ENCODE data around the gene TMEM258.

TMEM258 gene

DNA sequence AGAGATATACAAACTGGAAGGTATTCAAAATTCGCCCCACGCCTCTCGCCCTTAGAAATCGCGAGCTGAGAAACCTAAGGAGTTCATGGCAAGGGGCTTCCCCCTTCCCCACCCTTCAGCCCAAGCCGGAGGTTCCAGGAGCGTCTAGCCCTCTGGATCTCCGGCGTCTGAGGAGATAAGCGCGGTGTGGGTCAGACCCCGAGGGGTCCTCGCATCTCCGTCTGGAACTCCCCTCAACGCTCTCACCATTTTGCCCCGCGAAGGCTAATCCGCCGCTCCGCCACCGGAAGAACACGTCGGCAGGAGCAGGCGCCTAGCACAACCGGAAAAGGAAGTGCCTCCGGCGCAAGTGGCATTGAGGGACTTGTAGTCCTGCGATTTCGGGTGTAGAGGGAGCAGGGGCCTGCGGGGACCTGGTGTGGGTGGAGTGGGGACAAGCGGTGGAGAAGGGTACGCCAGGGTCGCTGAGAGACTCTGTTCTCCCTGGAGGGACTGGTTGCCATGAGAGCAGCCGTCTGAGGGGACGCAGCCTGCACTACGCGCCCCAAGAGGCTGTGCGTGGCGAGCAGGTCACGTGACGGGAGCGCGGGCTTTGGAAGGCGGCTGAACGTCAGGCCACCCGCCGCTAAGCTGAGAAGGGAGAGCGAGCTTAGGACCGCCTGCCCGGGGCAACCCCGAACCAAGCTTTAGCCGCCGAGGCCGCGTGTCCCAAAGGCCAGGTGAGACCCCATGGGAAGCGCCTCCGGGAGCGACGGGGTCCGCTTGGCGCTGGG, at the start of gene TMEM258, which contains the start of gene FEN1:
Gene TMEM258, minus strand, starts transcription at position 290 of the 773 bp plus-strand sequence. Its CDS starts 41 bp downstream, at position 249.
Gene FEN1, plus strand, starts transcription at position 602 of the 773 bp plus-strand sequence. CDS start 2,451 bp downstream, outside the sequence.
- in situ Hi-C loops (cut with MboI; ENCODE audit: low sequenced_read_pairs) = no loop called here

- in situ Hi-C loops (cut with MboI; ENCODE audit: low sequenced_read_pairs) = no loop called here
These were observed 49.5 kb upstream of the TMEM258 start for GRCh38 chr11:61841636-61842527.

DNA sequence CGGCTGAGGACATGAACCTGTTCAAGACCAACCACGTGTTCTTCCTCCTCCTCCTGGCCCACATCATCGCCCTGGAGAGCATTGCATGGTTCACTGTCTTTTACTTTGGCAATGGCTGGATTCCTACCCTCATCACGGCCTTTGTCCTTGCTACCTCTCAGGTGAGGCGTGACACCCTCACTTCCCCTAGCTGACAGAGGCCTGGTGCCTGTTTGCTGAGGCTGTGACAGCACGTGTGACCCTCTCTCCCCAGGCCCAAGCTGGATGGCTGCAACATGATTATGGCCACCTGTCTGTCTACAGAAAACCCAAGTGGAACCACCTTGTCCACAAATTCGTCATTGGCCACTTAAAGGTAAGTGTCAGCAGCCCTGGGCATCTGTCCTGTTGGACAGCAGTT, 48.0 kb upstream of the TMEM258 start:
- in situ Hi-C loops (cut with MboI; ENCODE audit: low sequenced_read_pairs) = no loop called here

DNA sequence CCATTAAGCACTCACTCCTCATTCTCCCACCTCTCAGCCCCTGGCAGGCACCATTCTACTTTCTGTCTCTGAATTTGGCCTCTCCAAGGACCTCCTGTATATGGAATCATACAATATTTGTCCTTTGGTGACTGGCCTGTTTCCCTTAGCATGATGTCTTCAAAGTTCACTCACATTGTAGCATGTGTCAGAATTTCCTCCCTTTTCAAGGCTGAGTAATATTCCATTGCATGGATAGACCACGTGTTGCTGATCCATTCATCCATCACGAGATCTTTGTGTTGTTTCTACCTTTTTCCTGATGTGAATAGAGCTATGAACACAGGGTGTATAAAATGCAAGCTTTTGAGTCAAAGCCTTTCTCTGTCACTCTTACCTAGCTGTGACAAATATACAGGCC, 47.3 kb upstream of the TMEM258 start:
- in situ Hi-C loops (cut with MboI; ENCODE audit: low sequenced_read_pairs) = no loop called here

DNA sequence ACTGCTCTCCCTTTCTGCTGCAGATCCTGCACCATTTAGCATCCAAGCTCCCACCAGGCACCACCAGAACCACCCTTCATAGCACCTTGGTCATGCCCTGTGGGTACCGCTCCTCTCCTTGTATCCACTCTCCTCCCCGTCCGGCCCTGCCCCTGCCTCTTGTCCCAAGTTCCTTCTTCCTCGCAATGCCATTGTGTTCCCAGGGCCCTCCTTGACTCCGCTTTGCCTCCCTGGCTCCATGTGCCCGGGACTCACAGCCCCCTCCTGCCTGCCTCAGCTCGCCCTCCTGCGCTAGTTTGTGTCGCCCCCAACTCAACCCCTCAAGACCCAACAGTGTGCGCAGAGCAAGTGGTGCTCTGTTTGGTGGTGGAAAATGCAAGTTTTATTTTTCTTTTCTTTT, 46.5 kb upstream of the TMEM258 start:
- in situ Hi-C loops (cut with MboI; ENCODE audit: low sequenced_read_pairs) = no loop called here

DNA sequence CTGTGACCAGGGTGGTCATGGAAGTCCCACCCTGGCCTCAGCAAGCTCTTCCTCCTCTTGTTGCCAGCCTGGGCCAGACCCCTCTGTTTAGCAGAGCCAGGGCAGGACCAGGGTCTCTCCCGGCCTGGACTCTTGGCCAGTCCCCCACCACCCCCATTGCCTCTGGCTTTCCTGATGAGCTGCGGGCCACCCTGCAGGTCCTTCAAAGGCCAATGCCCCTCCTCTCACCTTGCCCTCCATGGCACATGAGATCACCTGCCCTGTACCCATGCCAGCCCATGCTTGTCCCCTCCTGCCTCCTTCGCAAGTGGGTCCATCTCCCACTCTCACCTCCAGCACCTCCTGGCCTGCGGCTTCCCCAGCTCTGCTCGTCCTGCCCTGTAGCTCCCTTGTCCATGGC, 46.1 kb upstream of the TMEM258 start:
- in situ Hi-C loops (cut with MboI; ENCODE audit: low sequenced_read_pairs) = no loop called here

GRCh38 chr11:61837411-61838005, 45.1 kb upstream of the TMEM258 start:
- in situ Hi-C loops (cut with MboI; ENCODE audit: low sequenced_read_pairs) = no loop called here

- in situ Hi-C loops (cut with MboI; ENCODE audit: low sequenced_read_pairs) = no loop called here
These were observed 43.8 kb upstream of the TMEM258 start for GRCh38 chr11:61836193-61836592.

DNA sequence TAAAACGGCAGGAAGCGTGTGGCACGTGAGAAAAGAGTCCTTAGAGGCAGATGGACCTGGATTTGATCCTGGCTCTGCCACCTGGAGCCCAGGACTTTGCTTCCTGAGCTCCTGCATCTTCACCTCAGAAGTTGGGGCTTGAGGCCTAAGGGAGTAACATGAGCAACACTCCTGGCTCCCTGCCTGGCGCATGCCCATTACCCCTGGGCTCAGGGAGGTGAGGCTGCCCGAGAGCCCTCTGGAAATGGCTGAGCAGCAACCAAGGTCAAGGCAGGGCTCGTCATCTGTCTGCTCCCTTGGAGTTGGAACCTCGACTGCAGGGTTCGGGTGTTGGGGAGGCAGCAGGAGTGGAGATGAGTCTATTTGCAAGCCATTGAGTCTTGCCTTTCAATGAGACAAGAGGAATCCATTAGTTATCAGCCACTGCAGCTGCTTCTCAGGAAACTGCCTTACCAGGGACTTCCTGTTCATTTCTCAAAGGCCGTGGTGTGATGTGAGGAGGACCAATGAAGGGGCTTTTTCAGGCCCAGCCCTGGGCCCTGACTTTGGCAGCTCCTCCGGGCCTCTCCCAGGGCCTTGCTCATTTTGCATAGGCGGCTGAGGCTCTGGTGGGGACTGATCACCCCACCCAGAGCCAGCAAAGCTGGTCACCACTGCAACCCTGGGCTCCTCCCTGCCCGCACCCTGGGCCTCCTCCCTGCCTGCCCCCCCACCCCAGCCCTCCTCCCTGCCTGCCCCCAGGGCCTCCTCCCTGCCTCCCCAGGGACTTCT, 42.1 kb upstream of the TMEM258 start:
- in situ Hi-C loops (cut with MboI; ENCODE audit: low sequenced_read_pairs) = no loop called here

DNA sequence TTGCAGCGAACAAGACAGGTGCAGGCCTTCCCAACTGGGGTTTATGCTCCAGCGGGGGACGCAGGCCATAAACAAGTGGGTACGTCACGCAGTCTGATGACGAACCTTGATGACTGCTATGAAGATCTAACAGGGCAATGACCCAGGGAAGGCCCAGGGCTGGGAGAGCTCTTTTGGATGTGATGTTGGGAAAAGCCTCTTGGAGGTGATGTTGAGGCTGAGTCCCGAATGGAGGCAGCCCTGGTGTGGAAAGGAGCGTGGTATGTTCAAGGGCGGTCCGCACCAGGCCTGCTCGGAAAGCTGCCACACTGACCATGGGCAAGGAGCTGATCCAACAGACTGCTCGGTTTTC, 41.5 kb upstream of the TMEM258 start:
- in situ Hi-C loops (cut with MboI; ENCODE audit: low sequenced_read_pairs) = no loop called here

- in situ Hi-C loops (cut with MboI; ENCODE audit: low sequenced_read_pairs) = no loop called here
These were observed 41.1 kb upstream of the TMEM258 start for GRCh38 chr11:61833471-61833870.

GRCh38 chr11:61832754-61833153, 40.4 kb upstream of the TMEM258 start:
- in situ Hi-C loops (cut with MboI; ENCODE audit: low sequenced_read_pairs) = no loop called here

DNA sequence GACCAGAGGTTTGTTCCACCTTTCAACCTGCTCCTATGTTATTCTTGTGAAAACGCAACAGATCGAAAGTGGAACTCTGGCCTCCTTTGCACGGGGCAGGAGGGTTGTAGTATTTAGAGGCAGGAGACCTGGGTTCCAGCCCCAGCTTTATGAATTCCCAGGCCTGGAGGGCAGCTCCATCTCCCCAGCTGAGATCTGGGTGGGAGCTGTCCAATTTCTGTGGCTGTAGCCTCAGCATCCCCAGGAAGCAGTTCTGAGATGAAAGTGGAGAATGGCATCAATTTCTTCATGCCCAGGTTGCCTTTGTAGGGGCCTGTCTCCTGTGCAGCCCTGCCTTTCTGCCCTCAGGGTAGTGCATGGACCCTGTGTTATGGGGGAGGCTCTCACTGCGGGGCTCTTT, 39.8 kb upstream of the TMEM258 start:
- in situ Hi-C loops (cut with MboI; ENCODE audit: low sequenced_read_pairs) = no loop called here

GRCh38 chr11:61830237-61831105, 38.1 kb upstream of the TMEM258 start:
- in situ Hi-C loops (cut with MboI; ENCODE audit: low sequenced_read_pairs) = no loop called here

DNA sequence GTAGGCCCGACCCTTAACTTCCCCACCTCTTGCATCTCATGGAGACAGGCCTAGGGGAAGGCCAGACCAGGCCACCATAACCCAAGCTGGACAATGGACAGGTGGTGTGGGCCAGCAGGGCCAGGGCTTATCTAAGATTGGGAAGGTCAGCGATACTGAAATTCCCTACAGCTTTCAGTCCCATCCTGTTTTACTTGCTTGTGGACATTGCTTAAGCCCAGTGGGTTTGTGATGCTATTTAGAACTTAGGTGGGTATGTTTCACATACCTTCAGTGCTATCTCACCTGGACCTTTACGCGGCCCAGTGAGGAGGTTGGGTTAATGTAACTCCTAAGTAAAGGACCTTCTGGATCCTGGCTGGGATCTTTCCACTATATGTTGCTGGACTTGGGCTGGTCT, 37.4 kb upstream of the TMEM258 start:
- in situ Hi-C loops (cut with MboI; ENCODE audit: low sequenced_read_pairs) = no loop called here

DNA sequence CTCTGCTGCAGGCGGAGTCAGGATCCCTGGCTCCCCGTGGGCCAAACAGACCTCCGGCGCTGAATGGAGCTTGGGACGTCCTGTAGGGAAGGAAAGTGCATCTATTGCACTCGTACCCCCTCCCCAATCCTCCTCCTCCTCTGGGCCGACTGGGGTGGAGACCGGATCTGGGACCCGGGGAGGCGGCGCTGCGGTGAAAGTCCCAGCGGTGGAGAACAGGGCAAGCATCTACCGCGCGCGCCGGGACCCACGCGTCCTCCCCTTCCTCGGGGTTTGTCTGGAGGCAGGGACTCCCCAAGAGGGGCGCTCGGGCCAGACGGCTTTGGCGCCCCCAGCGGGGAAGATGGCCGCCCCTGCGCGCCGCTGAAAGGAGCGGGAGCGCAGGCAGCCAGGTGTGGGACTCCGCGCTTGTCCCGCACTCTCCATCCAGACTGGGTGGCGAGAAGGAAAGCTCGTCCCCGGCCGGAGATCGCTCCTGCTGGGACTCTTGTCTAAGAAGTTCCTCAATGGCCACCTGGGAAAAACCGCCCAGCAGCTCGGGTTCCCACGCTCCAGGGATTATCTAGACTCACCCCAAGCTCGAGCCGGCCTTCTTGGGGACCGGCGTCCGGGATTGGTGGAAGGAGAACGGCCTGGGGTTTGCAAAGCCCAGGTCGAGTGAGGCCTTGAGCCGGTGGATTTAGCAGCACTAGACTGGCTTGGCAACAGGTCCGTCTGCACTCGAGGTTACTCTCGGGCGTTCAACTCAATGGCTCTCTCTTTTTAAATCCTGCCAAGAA, 36.4 kb upstream of the TMEM258 start:
- in situ Hi-C loops (cut with MboI; ENCODE audit: low sequenced_read_pairs) = no loop called here

- in situ Hi-C loops (cut with MboI; ENCODE audit: low sequenced_read_pairs) = no loop called here
These were observed 35.9 kb upstream of the TMEM258 start for GRCh38 chr11:61828379-61828628.

DNA sequence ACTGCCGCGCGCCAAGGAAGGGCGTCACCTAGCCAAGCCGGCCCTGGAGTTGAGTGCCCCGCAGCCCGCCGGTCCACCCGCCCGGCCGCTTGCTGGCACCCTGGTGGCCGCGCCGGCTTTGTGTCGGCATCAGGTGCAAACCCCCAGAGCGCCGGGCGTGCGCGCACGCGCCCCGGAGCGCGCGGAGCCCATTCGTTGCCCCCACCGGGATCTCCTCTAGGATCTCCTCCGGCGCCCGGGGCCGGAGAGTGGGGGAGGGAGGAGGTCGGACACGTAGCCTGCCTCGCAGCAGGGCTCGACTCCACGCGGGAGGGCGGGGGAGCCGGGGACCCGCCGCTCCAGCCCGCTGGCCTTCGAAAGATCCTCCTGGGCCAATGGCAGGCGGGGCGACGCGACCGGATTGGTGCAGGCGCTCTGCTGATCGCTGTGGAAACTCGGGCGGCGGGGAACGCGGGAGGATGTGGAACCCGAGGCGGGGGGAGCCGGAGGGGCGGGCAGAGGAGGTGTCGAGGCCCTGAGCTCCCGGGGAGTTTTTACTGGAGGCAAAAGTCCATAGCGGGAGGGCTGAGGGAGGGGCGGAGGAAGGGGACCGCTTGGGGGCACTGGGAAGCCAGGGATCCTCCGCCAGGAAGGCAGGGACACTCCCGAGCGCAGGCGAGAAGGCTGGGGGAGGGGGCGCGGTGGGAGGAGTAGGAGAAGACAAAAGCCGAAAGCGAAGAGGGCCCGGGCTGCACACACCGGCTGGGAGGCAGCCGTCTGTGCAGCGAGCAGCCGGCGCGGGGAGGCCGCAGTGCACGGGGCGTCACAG, 35.4 kb upstream of the TMEM258 start, which contains the start of gene FADS2:
Gene FADS2, plus strand, starts transcription at position 730 of the 808 bp plus-strand sequence. CDS start 91 bp downstream, outside the sequence.
- in situ Hi-C loops (cut with MboI; ENCODE audit: low sequenced_read_pairs) = no loop called here

Measured in HL-60/S4 treated with phorbol 12-myristate 13-acetate at 8.2 ng/mL for 4 days and 3 days (cell line).